HG03039 (cell line): Measurements from ENCODE around the gene LEKR1.

ENCODE experiments used
- ATAC-seq: cut with Tn5 transposase; IDR thresholded peaks from one replicate; pipeline ENCODE4 v1.9.1; 2021; ENCODE audit warnings: mild to moderate bottlenecking, moderate library complexity; ENCODE audit not compliant: unreplicated experiment

The LEKR1 gene

DNA sequence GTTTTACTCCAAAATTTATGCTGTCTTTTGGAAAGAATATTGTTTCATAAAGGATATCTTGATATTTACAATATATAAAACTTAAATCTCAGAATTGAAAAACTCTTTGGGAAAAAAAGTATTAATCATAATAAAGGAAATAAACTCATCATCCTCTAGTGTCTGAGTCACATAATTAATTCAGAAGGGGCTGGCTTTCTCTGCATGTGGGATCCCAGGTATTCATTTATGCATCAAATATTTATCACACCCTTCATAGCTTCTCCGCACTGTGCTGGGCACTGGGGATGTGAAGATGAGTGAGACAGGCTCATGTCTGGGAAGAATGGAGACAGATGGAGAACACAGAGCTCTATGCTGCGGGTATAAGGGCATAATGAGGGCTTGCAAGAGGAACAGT, 268.1 kb downstream of the LEKR1 start:
- no peak for ATAC-seq

GRCh38 chr3:157094751-157095480, 268.8 kb downstream of the LEKR1 start:
- no peak for ATAC-seq
